T47D (cell line): ENCODE data around the gene MAGEB18.

Experiments used
- DNase-seq, 2 experiments: peaks; one replicate each; pipeline versions ENCODE4 v3.0.0 to v3.0.0-alpha.2; 2011 to 2012; ENCODE audit warnings: low read depth in 1 of 2, low spot score in 1 of 2
- JUND ChIP-seq: IDR thresholded peaks from 2 replicates; pipeline ENCODE4 v1.6.1; 2012; ENCODE audit warnings: low read depth
- in situ Hi-C: cut with HindIII; loops from 2 replicates; pipeline ENCODE4 v1.10.0; 2016; ENCODE audit warnings: low sequenced_read_pairs, low pct_unique_long_range_greater_than_20kb

The MAGEB18 gene

GRCh38 chrX:26138274-26138673, at the start of gene MAGEB18:
Gene MAGEB18 (plus strand): TSS chrX:26138343. CDS start chrX:26138986, 643 bp downstream.
- peak in 1 of 2 experiments; percentile 8 for DNase-seq
- in situ Hi-C loops, result no loop called here
- TF ChIP-seq JUND, result no peak

- DNase-seq, result no peak
- in situ Hi-C loops, result no loop called here
- no peak for TF ChIP-seq JUND
These were observed 37.7 kb upstream of the MAGEB18 start for GRCh38 chrX:26100421-26100920.

GRCh38 chrX:26109142-26109541, 29.0 kb upstream of the MAGEB18 start:
- in situ Hi-C loops, result no loop called here
- TF ChIP-seq JUND, result no peak
- DNase-seq, result no peak

- no peak for TF ChIP-seq JUND
- DNase-seq, result no peak
- in situ Hi-C loops, result no loop called here
These were observed 7.9 kb downstream of the MAGEB18 start for GRCh38 chrX:26146024-26146423.

- DNase-seq, result no peak
- in situ Hi-C loops, result no loop called here
- TF ChIP-seq JUND, result no peak
These were observed 22.2 kb downstream of the MAGEB18 start, which contains the start of gene MAGEB6B for GRCh38 chrX:26160301-26160700. Gene MAGEB6B (plus strand): TSS chrX:26160601. CDS start chrX:26160601, 0 bp downstream.
